Left forelimb (tissue), 1 donor: ENCODE data around the gene ATF7IP.

Source experiments
- DNase-seq: peaks from one replicate; pipeline ENCODE4 v3.0.0-alpha.2; 2018; ENCODE audit warnings: low spot score

Gene ATF7IP

GRCh38 chr12:14481201-14481600 is 115.7 kb downstream of the ATF7IP start:
- DNase-seq: no peak

GRCh38 chr12:14482361-14482760 is 116.9 kb downstream of the ATF7IP start:
- DNase-seq: no peak

- DNase-seq: no peak
Observed at GRCh38 chr12:14482886-14483285, 117.4 kb downstream of the ATF7IP start.

- DNase-seq: no peak
Observed at GRCh38 chr12:14495326-14495725, 129.8 kb downstream of the ATF7IP start.

- no peak for DNase-seq
Observed at GRCh38 chr12:14505626-14506596, 140.4 kb downstream of the ATF7IP start.

GRCh38 chr12:14510574-14510973 is 145.1 kb downstream of the ATF7IP start:
- DNase-seq: no peak

GRCh38 chr12:14514154-14514842 is 148.8 kb downstream of the ATF7IP start:
- DNase-seq: no peak

GRCh38 chr12:14514946-14515345 is 149.5 kb downstream of the ATF7IP start:
- DNase-seq: no peak

DNA sequence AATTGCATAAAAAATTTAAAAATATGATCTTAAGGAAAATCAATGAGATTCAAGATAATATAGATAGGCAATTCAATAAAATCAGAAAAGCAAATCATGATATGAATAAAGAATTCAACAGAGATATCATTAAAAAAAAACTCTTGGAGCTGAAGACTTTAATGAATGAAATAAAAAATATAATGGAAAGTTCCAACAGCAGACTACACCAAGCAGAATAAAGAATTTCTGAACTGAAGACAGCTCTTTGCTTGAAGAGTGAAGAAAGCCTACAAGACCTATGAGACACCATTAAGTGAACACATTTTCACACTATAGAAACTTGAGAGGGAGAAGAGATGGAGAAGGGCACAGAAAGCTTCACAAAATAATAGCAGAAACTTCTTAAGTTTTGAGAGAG is 156.3 kb downstream of the ATF7IP start:
- DNase-seq: no peak

- DNase-seq: no peak
Observed at GRCh38 chr12:14525964-14526363, 160.5 kb downstream of the ATF7IP start.

DNA sequence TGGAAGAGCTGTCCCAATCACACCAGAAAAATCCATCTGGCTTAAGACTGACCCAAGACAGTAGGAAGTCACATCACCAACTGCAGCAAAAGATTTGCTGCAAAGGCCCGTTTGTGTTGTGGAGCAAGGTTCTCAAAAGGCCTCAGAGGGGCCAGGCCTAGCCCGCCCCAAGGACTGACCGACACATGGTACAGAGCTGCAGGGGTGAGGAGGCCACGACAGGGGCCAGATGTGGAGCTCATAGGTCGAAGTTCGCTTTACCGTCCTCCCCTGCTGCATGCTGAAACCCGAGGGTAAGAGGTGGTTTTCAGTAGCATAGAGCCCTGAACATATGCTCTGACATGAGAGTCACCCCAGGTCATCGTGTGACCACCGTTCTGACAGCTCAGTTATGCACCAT is 166.7 kb downstream of the ATF7IP start:
- no peak for DNase-seq

- DNase-seq: no peak
Observed at GRCh38 chr12:14537088-14537487, 171.6 kb downstream of the ATF7IP start.

DNA sequence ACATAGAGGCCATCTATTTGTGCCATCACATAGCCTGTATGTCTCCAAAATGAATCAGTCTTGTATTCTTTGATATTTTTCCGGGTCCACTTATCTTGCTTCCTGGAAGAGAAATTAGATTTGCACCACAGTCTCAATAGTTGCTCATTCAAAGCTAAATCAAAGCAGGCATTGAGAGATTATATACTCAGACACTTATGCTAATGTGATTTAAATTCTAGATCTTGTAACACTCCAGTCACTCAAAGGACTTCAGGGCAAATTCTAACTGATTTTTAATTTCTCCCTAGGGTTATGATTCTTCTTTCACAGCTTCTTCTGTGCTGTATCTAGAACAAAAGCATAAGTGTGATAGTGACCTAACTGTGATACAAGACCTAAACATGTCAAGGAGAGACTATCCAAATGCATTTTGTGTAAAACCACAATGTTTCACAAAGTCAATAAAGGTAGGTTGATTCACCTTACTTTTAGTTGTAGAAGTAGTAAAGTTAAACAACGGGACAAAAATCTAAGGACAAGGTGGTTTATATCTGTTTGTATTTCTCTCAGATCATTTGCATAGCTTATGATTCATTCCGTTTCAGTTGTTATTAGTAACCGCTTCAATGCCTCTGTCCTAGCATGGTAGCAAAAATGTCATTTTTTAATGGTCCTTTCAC is 175.4 kb downstream of the ATF7IP start:
- DNase-seq: no peak

DNA sequence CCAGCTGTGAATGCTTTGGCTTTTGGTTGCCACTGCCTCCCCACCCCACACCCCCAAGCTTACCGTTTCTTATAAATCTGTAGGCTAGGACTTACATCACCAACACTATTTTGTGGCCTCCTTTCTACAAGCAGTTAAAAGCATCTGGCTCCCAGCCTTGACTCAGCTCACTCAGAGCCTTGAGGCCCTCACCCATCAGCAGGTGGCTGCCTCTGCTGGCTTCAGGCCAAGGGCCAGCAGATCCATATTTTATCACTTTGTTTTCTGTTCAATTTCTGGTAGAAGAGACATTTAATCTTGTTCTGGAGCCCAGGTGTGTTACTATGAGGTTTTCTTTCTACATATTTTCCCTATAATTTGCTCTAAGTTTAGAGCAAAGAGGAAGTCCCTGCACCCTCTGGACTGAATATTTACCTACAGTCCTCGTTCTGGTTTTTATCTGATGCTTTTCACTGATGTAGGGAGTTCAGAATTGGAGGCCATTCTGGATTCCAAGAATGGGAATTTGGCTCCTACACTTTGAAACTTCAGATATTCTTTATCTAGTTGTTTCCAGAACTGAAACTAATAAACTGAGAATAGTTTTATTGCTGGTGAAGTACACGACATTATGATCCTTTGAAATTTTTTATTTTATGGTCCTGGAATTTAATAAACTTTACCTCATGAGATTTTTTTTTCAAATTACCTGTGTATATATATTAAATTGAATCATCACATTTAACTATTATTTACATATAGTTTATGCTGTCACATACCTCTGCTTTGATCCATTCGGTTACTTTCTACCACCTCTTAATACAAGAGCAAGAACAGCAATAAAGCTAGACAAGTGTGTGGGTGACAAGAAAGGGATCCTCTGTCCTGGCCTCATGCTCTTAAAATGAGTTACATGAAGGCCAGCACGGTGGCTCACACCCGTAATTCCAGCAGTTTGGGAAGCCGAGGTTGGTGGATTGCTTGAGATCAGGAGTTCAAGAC is 180.0 kb downstream of the ATF7IP start:
- DNase-seq: no peak

DNA sequence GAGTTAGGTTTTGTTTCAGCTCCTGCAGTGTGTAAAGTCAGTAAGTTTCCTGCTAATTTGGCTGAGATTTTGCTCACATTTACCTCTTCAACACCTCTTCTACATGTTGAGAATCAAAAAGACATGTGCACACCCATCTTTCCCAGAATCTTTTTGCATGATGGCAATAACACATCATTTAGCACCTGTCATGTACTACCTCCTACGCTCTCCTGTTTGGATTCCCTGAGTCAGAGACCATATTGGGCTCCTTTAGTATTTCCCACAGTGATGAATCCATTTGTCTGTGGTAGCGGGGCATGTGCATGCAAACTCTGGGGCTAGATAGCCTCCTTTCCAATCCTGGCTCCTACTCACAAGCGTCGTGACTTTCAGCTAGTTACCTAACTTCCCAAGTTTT is 182.1 kb downstream of the ATF7IP start:
- no peak for DNase-seq

DNA sequence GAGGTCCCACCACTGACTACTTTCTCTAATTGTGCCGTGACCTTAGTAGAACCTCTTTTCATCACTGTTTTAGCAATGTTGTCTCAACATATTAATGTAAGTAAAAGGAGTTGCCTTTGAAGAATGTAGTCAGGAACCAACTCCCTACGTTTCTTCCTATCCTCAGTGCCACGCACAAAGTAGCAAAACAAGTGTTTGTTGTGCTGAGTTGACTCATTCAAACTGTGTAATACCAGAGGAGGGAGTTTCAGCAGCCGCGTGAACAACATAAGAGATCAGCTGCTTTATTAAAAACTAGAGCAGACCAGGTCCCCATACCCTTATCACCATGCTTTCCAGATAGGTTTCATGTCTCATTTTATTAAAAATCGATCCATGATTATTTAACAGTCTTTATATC is 183.1 kb downstream of the ATF7IP start:
- no peak for DNase-seq
